ENCODE results near the gene BPIFA3. TPM values are rescaled to one million over a fixed set of nuclear protein-coding genes. Genes with fewer than 3 reads are reported as not detected.

Gene BPIFA3
- total RNA-seq, 3 donors from 2014 or later, result not detected

DNA sequence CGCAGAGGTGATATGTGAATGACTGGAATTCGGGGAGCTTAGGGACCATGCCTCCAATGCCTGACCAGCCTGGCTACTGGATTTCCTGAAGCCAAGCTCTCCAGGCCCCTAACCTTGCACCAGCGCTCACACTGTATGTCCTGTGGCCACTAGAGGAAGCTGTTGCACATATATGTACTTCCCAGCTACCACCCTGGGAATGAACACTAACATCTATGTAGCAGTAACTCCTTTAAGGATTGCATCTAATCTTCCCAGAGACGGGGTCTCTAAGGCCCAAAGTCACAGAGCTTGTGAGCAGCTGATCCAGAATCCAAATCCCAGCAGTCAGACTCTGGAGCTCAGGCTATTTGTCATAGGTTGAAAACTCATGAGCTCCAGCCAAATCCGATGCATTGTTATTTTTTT lies 45.5 kb downstream of the BPIFA3 start:
- ATAC-seq, result peak; percentile 59
- no peaks in the 10 kb centered on the region for H3K9me3 ChIP-seq

DNA sequence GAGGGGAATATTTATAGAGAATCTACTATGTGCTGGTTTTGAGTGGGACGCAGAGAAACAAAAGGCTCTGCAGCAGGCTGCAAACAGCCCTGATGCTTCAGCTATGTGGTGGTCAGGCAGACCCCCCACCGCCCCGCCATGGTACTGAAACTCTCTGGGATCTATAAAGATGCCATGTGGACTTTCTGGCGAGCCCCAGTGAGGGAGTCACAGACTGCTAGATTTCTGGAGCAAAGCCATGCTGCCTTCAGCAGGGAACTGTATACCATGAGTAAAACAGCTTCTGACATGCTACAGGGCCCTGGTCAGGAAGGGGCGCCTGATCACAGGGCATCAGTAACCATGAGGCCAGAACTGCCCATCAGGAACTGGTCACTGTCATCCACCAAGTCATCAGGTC lies 46.6 kb downstream of the BPIFA3 start:
- Histone ChIP-seq H3K36me3 (ENCODE audit: low read depth) (no peaks in the 10 kb centered on the region), H3K4me1 (ENCODE audit: low read depth) (no peaks in the 10 kb centered on the region), H3K9me3 (no peaks in the 10 kb centered on the region), H3K4me3 (no peak overlapping the region)
- TF ChIP-seq, protein P1, sequence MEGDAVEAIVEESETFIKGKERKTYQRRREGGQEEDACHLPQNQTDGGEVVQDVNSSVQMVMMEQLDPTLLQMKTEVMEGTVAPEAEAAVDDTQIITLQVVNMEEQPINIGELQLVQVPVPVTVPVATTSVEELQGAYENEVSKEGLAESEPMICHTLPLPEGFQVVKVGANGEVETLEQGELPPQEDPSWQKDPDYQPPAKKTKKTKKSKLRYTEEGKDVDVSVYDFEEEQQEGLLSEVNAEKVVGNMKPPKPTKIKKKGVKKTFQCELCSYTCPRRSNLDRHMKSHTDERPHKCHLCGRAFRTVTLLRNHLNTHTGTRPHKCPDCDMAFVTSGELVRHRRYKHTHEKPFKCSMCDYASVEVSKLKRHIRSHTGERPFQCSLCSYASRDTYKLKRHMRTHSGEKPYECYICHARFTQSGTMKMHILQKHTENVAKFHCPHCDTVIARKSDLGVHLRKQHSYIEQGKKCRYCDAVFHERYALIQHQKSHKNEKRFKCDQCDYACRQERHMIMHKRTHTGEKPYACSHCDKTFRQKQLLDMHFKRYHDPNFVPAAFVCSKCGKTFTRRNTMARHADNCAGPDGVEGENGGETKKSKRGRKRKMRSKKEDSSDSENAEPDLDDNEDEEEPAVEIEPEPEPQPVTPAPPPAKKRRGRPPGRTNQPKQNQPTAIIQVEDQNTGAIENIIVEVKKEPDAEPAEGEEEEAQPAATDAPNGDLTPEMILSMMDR (IDR thresholded peaks at IDR 0.05), result no peak
- DNase-seq (no peak), ATAC-seq (no peak)
- intact Hi-C loops (cut with DNase I, micrococcal nuclease), result no loop called here

More for the DNA sequence above, 45.5 kb downstream of the BPIFA3 start:
- DNase-seq, result peak in 1 of 3 donors; percentile 30
- no peaks in the 10 kb centered on the region for H3K4me1 ChIP-seq (ENCODE audit: low read depth)
- TF ChIP-seq, protein P1 (IDR thresholded peaks at IDR 0.05), result no peak
- no peaks in the 10 kb centered on the region for H3K36me3 ChIP-seq (ENCODE audit: low read depth)
- H3K4me3 ChIP-seq, result no peak overlapping the region
- intact Hi-C loops (cut with DNase I, micrococcal nuclease), result no loop called here

- Histone ChIP-seq H3K4me3 (no peak overlapping the region), H3K9me3 (no peaks in the 10 kb centered on the region), H3K36me3 (ENCODE audit: low read depth) (no peaks in the 10 kb centered on the region), H3K4me1 (ENCODE audit: low read depth) (no peaks in the 10 kb centered on the region)
- TF ChIP-seq, protein P1 (IDR thresholded peaks at IDR 0.05), result no peak
- ATAC-seq (no peak), DNase-seq (no peak)
- intact Hi-C loops (cut with DNase I, micrococcal nuclease), result no loop called here
Observed at GRCh38 chr20:33267701-33268100, 50.5 kb downstream of the BPIFA3 start.

DNA sequence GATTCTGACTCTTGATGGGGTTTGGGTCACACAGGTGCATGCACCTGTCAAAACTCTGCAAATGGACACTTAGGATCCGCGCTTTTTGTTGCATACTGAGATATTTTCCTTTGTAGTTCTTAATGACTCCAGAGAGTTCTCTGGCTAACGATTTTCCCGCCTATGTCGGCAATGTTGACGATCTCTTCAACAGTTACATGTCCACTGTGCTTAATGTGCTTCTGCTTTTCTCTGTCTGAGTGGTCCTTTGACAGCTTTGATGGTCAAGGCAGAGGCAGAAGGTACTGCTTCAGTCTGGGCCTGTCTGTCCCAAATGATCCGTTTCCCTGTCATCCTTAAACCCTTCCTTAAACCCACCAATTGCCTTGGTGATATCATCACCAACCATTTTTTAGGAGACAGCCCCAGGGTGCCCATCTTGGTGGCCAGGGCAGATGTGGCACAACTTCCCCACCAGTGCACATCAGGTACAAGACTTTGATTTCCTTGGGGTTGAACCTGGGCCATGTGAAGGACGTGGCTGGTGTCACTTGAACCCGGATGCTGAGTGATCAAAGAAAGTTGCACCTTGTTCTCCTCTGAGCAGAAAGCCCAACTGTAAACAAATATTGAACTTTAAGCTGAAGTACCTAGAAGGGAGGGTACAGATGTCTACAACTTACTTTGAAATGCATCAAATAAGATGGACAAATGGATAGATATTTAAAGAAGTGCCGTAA lies 55.2 kb downstream of the BPIFA3 start:
- TF ChIP-seq, protein P1 (IDR thresholded peaks at IDR 0.05), result no peak
- no peak for ATAC-seq
- Histone ChIP-seq H3K36me3 (ENCODE audit: low read depth) (no peaks in the 10 kb centered on the region), H3K4me1 (ENCODE audit: low read depth) (no peaks in the 10 kb centered on the region), H3K4me3 (no peak overlapping the region), H3K9me3 (no peaks in the 10 kb centered on the region)
- no peak for DNase-seq
- intact Hi-C loops (cut with DNase I, micrococcal nuclease), result no loop called here

DNA sequence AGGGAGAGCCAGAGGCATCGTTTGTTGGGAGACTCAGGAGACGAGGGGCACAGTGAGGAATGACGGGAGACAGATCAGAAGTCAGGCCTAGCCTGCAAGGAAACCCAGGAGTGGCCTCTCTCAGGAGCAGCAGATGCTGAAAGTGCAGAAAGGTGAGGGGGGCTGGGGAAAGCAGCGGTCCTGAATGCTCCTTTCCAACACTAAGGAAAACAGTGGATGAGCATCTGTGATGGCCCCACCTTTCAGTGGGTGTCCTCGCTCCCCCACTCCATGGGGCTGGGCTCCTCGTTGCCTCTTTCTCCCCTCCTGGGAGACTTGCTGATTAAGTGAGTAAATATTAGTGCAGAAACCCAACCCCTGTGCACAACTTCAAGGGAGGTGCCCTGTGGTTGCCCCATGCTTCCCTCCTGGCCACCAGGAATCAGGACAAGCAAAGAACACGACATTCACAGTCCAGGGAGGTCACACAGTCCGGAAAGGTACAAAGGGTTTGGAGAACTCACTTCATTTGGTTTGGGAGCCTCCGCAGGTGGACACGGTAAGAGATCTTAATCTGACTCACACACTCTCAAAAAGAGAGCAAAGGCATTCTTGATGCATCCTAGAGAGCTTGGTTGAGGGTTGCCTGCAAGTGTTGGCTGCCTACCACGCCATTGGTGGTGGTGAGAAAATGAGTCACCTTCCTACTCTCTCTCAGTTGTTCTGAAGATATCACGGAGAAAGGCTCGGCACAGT lies 56.1 kb downstream of the BPIFA3 start:
- no peak for DNase-seq
- intact Hi-C loops (cut with DNase I, micrococcal nuclease), result no loop called here
- H3K4me1 ChIP-seq (ENCODE audit: low read depth), result no peaks in the 10 kb centered on the region
- no peaks in the 10 kb centered on the region for H3K36me3 ChIP-seq (ENCODE audit: low read depth)
- TF ChIP-seq, protein P1 (IDR thresholded peaks at IDR 0.05), result no peak
- H3K9me3 ChIP-seq, result no peaks in the 10 kb centered on the region
- no peak overlapping the region for H3K4me3 ChIP-seq
- no peak for ATAC-seq
